ENCODE measurements around the gene TRIM47. TPM values are rescaled to one million over a fixed set of nuclear protein-coding genes. Genes with fewer than 3 reads are reported as not detected.
A peak's percentile ranks its signal among the peaks of the same experiment; 100 is the strongest.

The TRIM47 gene
- total RNA-seq, 2 donors from 2014 or later, result 44.8 to 61.8 TPM

GRCh38 chr17:75909812-75910274, 31.5 kb upstream of the TRIM47 start:
- peak; percentile 14 for ATAC-seq
- intact Hi-C loops (cut with DNase I, micrococcal nuclease), result loop anchor here in 1 of 2 donors (5.0 kb wide), 1 partner anchor 92 kb away; the partner anchor contains the start of gene CDK3
- DNase-seq, result peak in 1 of 2 donors; percentile 25

- DNase-seq (peak in 1 of 2 donors; percentile 36), ATAC-seq (no peak)
- intact Hi-C loops (cut with DNase I, micrococcal nuclease), result loop anchor here in 1 of 2 donors (5.0 kb wide), 1 partner anchor 93 kb away; the partner anchor contains the start of gene CDK3
These were observed 30.9 kb upstream of the TRIM47 start for GRCh38 chr17:75909051-75909811.

GRCh38 chr17:75908201-75908600, 29.8 kb upstream of the TRIM47 start:
- ATAC-seq (no peak), DNase-seq (no peak)
- intact Hi-C loops (cut with DNase I, micrococcal nuclease), result loop anchor here in 1 of 2 donors (5.0 kb wide), 1 partner anchor 94 kb away; the partner anchor contains the start of gene CDK3

- intact Hi-C loops (cut with DNase I, micrococcal nuclease), result loop anchor here in 1 of 2 donors (5.0 kb wide), 1 partner anchor 96 kb away; the partner anchor contains the start of gene CDK3
- ATAC-seq (no peak), DNase-seq (no peak)
These were observed 27.9 kb upstream of the TRIM47 start for GRCh38 chr17:75906143-75906884.

- peak; percentile 94 for DNase-seq
- peak; percentile 93 for ATAC-seq
- intact Hi-C loops (cut with DNase I, micrococcal nuclease), result loop anchor here in 1 of 2 donors (5.0 kb wide), 1 partner anchor 97 kb away; the partner anchor contains the start of gene CDK3
These were observed 26.6 kb upstream of the TRIM47 start, which contains the start of gene MRPL38 for GRCh38 chr17:75904749-75905521. TSS of gene MRPL38 (minus strand) at chr17:75904884. CDS start at chr17:75904875, 9 bp downstream.

- intact Hi-C loops (cut with DNase I, micrococcal nuclease), result no loop called here
- ATAC-seq (no peak), DNase-seq (no peak)
These were observed 24.0 kb upstream of the TRIM47 start for GRCh38 chr17:75902406-75902805.

GRCh38 chr17:75901727-75902126, 23.3 kb upstream of the TRIM47 start:
- DNase-seq, result no peak
- intact Hi-C loops (cut with DNase I, micrococcal nuclease), result no loop called here
- no peak for ATAC-seq

GRCh38 chr17:75900691-75901533, 22.5 kb upstream of the TRIM47 start:
- DNase-seq (no peak), ATAC-seq (no peak)
- intact Hi-C loops (cut with DNase I, micrococcal nuclease), result no loop called here

GRCh38 chr17:75899767-75900468, 21.5 kb upstream of the TRIM47 start:
- intact Hi-C loops (cut with DNase I, micrococcal nuclease), result no loop called here
- ATAC-seq, result no peak
- DNase-seq, result no peak

GRCh38 chr17:75899353-75899752, 21.0 kb upstream of the TRIM47 start:
- DNase-seq, result no peak
- intact Hi-C loops (cut with DNase I, micrococcal nuclease), result no loop called here
- ATAC-seq, result no peak

- DNase-seq (no peak), ATAC-seq (no peak)
- intact Hi-C loops (cut with DNase I, micrococcal nuclease), result no loop called here
These were observed 20.4 kb upstream of the TRIM47 start for GRCh38 chr17:75898791-75899190.

GRCh38 chr17:75898065-75898464, 19.7 kb upstream of the TRIM47 start:
- ATAC-seq, result no peak
- DNase-seq, result no peak
- intact Hi-C loops (cut with DNase I, micrococcal nuclease), result no loop called here

GRCh38 chr17:75897160-75898019, 19.0 kb upstream of the TRIM47 start:
- intact Hi-C loops (cut with DNase I, micrococcal nuclease), result no loop called here
- DNase-seq, result peak; percentile 52 to 54
- ATAC-seq, result no peak

- ATAC-seq (peak; percentile 83), DNase-seq (peak; percentile 83 to 90)
- intact Hi-C loops (cut with DNase I, micrococcal nuclease), result no loop called here
These were observed 18.2 kb upstream of the TRIM47 start, which contains the start of gene TRIM65 for GRCh38 chr17:75896415-75897159. TSS of gene TRIM65 (minus strand) at chr17:75896951. CDS start at chr17:75896937, 14 bp downstream.

- intact Hi-C loops (cut with DNase I, micrococcal nuclease), result no loop called here
- DNase-seq (peak in 1 of 2 donors; percentile 47), ATAC-seq (peak; percentile 31)
These were observed 17.2 kb upstream of the TRIM47 start for GRCh38 chr17:75895370-75896155.
